GM10248 (cell line): Measurements from ENCODE around the gene PHF2.

Source experiments
- CTCF ChIA-PET: fragments of 300-600 bp; sonication (Branson Sonifier 250); formaldehyde crosslinking; extraction: SDS; loops from one replicate; lab custom pipeline; 2021; ENCODE audit warnings: antibody characterized with exemption; lab: Yijun Ruan, JAX
- POLR2A ChIA-PET: fragments of 350-650 bp; sonication (Branson Sonifier 250); formaldehyde crosslinking; extraction: SDS; loops from one replicate; lab custom pipeline; 2020; ENCODE audit warnings: antibody characterized with exemption; lab: Yijun Ruan, JAX
- DNase-seq: peaks from one replicate; pipeline ENCODE4 v3.0.0; 2012; ENCODE audit errors: extremely low spot score
- TF ChIP-seq, protein P1 (sequence below): IDR thresholded peaks from 2 replicates; pipeline ENCODE4 v1.5.1; 2012; ENCODE audit warnings: mild to moderate bottlenecking, low read depth; ENCODE audit errors: extremely low read depth, missing control alignments, control extremely low read depth

PHF2 gene

DNA sequence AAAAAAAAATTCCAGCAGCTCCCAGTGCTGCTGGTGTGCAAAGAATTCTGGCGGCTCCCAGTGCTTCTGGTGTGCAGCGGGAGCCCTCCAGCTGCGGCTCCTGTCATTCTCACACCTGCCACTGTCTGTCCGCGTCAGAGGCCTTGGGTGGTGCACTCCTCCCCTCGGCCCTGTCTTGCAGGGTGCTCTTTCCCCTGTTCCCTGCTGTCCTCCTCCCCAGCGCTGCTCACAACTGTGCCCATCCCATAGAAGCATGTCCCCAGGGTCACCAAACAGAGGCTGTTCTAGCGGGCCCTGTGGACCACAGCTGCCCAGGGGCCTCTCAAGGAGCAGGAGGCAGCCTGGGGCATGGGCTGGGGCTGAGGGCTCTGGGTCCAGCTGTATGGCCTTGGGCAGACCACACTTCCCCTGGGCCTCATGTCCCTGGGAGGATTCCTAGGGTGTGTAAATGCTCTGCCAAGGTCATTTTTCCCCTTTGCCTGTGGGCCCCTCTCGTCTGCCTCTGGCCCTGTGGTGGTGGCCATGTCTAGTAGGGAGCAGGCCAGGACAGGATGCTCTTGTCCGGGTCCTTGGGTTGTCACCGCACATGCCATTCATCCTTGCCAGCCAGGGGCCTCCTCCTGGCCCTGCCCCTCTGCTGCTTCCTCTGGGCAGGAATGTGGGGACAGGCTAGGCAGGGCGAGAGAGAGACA, 68.2 kb downstream of the PHF2 start:
- POLR2A ChIA-PET = no interaction called here
- CTCF ChIA-PET = no interaction called here
- no peak for DNase-seq
- TF ChIP-seq, protein P1, sequence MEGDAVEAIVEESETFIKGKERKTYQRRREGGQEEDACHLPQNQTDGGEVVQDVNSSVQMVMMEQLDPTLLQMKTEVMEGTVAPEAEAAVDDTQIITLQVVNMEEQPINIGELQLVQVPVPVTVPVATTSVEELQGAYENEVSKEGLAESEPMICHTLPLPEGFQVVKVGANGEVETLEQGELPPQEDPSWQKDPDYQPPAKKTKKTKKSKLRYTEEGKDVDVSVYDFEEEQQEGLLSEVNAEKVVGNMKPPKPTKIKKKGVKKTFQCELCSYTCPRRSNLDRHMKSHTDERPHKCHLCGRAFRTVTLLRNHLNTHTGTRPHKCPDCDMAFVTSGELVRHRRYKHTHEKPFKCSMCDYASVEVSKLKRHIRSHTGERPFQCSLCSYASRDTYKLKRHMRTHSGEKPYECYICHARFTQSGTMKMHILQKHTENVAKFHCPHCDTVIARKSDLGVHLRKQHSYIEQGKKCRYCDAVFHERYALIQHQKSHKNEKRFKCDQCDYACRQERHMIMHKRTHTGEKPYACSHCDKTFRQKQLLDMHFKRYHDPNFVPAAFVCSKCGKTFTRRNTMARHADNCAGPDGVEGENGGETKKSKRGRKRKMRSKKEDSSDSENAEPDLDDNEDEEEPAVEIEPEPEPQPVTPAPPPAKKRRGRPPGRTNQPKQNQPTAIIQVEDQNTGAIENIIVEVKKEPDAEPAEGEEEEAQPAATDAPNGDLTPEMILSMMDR = no peak

DNA sequence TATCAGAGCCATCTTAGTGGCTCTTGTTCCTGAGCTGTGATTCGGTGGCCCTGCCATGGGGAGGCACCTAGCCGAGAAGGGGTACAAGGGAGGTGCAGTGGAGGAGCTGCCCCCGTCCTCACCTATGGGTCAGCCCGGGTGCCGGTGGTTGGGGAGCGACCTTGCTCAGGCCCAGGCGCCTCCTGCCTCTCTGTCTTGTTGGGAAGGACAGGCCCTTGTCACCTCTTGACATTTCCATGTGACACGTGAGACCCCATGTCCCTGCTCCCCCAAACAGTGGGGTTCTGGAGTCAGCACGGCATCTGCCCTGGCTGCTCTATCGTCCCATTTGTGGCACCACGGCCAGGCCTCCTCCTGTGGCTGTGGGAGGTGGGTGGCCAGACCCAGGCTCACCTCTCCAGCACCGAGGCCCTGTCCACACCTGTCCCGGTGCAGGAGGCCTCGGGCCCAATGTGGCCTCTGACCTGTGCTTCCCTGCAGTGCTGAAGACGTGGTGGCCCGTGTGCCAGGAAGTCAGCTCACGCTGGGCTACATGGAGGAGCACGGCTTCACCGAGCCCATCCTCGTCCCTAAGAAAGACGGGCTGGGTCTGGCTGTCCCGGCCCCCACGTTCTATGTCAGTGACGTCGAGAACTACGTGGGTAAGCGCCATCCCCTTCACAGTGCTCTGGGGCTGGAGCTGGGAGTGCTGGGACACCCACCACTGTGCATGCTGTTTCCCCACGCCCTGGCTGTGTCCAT, 68.9 kb downstream of the PHF2 start:
- ChIA-PET CTCF (no interaction called here), POLR2A (no interaction called here)
- DNase-seq = no peak
- TF ChIP-seq, protein P1 = no peak

DNA sequence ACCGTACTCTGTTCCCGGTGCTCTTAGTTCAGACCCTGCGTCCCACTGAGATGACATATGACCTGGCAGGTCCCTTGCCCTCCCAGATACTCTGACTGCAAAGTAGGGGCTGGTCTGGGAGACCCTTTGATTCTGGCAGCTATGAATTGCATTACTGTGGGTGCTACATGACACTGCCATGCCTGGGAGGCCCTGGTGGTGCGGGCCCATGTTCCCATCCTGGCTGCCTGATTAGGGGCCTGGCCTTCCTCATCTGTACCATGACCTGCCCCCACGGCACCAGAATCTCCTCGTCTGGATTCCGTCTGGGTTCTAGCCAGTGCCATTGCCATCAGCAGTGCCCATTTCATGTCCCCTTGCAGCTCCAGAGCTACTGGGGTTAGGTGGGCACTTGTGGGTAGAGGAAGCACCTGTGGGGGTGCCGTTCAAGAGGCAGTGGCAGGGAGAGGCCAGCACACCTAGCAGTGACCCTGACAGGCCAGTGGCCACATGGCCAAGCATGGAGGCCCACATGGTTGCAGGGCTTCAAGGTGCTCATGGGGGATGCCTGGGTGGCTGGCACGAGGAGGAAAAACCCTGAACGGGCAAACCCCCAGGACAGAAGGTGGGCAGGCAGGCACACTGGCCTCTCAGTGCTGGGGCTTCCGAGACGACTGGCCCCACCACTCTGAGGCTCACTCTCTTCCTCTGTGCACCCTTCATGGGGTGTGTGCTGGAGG, 69.7 kb downstream of the PHF2 start:
- no peak for DNase-seq
- CTCF ChIA-PET = no interaction called here
- TF ChIP-seq, protein P1 = no peak
- POLR2A ChIA-PET = no interaction called here

DNA sequence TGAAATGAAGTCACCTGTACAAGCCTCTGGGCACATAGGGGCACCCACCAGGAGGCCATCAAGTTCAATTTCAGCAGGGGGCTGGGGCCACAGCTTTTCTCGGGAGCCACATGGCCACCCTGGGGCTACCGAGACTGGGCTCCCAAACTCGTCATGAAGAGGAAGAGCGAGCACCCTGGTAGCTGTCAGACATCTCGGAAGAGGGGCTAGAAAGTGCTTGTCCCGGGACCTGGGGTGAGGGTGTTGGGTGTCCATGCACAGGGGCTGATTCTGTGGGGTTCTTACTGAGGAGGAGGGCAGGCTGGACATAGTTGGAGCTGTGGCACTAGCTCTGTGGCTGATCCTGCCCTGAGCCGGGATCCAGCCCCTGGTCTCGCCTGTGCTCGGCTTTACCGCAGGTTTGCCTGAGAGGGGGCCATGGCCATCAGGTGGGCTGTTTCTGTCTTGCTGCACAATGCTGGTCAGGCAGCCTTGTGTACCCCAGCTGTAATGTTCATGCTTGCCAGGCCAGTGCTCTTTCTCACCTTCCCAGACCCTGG, 70.3 kb downstream of the PHF2 start:
- TF ChIP-seq, protein P1 = no peak
- DNase-seq = no peak
- ChIA-PET POLR2A (no interaction called here), CTCF (no interaction called here)

DNA sequence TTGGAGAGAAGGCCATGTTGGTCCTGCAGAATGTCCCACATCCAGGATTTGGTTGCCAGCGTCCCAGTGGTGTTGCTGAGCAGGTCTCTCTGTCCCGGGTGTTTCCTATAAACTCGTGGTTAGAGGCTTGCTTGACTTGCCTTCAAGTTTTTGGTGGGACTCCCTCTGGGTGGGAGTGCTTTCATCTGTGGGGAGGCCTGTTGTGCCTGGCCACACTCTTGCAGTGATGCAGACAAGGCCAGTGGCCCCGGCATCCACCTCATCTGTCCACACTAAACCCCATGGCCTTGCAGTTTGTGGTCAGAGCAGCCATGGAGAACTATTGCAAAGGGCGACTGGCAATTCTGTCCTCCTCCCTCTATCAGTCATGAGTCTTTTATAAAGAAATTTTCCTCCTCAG, 71.8 kb downstream of the PHF2 start:
- CTCF ChIA-PET = interaction anchor here (1.3 kb wide), 1 partner anchor 12 kb away, joined by 4 read pairs; no protein-coding TSS in a partner anchor
- no peak for DNase-seq
- TF ChIP-seq, protein P1 = no peak
- POLR2A ChIA-PET = no interaction called here

DNA sequence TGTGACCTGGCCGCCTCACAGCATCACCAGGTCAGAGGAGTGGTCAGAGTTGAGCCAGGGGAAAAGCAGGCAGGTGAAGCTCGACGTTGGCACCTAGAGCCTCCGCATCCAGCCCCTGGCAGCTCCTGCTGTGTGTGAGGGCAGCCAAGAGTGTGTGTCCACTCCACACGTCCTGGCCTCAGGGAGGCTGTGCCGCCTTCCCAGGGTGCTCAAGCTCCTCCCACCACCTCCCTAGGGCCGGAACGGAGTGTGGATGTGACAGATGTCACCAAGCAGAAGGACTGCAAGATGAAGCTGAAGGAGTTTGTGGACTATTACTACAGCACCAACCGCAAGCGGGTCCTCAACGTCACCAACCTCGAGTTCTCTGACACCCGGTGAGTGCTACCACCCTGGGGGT, 72.5 kb downstream of the PHF2 start:
- TF ChIP-seq, protein P1 = no peak
- no peak for DNase-seq
- ChIA-PET CTCF (interaction anchor here (1.3 kb wide), 1 partner anchor 12 kb away, joined by 4 read pairs; no protein-coding TSS in a partner anchor), POLR2A (no interaction called here)
